ENCODE data around the gene PNMA6E.

DNA sequence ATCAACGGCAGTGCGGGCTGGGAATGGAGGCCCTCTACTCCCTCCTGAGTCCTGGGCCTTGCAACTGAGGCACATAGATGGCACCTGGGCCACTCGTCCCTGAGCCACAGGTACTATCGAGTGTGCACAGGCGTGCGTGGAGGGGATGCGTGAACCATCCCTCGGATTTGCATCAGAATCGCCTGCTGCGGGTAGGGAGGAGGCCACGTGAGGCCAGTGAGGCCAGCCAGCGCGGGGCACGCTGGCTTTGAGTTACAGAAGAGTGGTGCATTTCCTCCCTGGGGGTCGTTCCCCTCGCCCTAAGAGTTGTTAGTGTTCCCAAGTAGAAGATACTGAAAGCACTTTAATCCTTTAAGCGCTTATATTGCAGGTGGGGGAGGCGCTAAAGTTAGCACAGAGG is 20.7 kb upstream of the PNMA6E start:
- no peak for TF ChIP-seq GATA2 (IDR thresholded peaks at IDR 0.05; ENCODE audit: low read depth, low read length)
- no peak for TF ChIP-seq GATA3 (IDR thresholded peaks at IDR 0.05; ENCODE audit: low read depth, low read length)

All from SH-SY5Y (cell line).